HG02852 (cell line): ENCODE results near the gene POC1B.

ENCODE experiments used
- ATAC-seq: cut with Tn5 transposase; IDR thresholded peaks from one replicate; pipeline ENCODE4 v1.9.1; 2021; ENCODE audit warnings: mild to moderate bottlenecking, moderate library complexity; ENCODE audit not compliant: unreplicated experiment

The POC1B gene

GRCh38 chr12:89497467-89497866 is 28.4 kb downstream of the POC1B start:
- no peak for ATAC-seq

GRCh38 chr12:89497005-89497404 is 28.8 kb downstream of the POC1B start:
- ATAC-seq, result no peak

GRCh38 chr12:89494411-89495231 is 31.2 kb downstream of the POC1B start:
- ATAC-seq, result peak; percentile 66

- ATAC-seq, result no peak
Measured at GRCh38 chr12:89493670-89494302, 32.1 kb downstream of the POC1B start.

- ATAC-seq, result no peak
Measured at GRCh38 chr12:89492883-89493282, 33.0 kb downstream of the POC1B start.

- ATAC-seq, result no peak
Measured at GRCh38 chr12:89490922-89491321, 34.9 kb downstream of the POC1B start.

- no peak for ATAC-seq
Measured at GRCh38 chr12:89486264-89486663, 39.6 kb downstream of the POC1B start.

GRCh38 chr12:89484470-89484869 is 41.4 kb downstream of the POC1B start:
- no peak for ATAC-seq

- ATAC-seq, result no peak
Measured at GRCh38 chr12:89481213-89481914, 44.5 kb downstream of the POC1B start.

- no peak for ATAC-seq
Measured at GRCh38 chr12:89479982-89480381, 45.9 kb downstream of the POC1B start.

GRCh38 chr12:89477633-89478279 is 48.1 kb downstream of the POC1B start:
- ATAC-seq, result no peak

GRCh38 chr12:89476904-89477595 is 48.8 kb downstream of the POC1B start:
- no peak for ATAC-seq

GRCh38 chr12:89476232-89476631 is 49.6 kb downstream of the POC1B start:
- peak; percentile 43 for ATAC-seq

GRCh38 chr12:89475203-89475990 is 50.5 kb downstream of the POC1B start:
- ATAC-seq, result peak; percentile 43

- ATAC-seq, result no peak
Measured at GRCh38 chr12:89474615-89475014, 51.2 kb downstream of the POC1B start.

GRCh38 chr12:89472508-89472907 is 53.3 kb downstream of the POC1B start:
- ATAC-seq, result no peak

- peak; percentile 32 for ATAC-seq
Measured at GRCh38 chr12:89470741-89471509, 54.9 kb downstream of the POC1B start.

- peak; percentile 62 for ATAC-seq
Measured at GRCh38 chr12:89469361-89469760, 56.5 kb downstream of the POC1B start.

GRCh38 chr12:89468648-89469326 is 57.1 kb downstream of the POC1B start:
- peak; percentile 77 for ATAC-seq
